HEK293 (cell line): ENCODE data around the gene C9orf85.

Source experiments
- CTCF ChIA-PET: fragments of 350-600 bp; formaldehyde crosslinking; extraction: SDS; loops from one replicate; lab custom pipeline; 2021; ENCODE audit warnings: antibody characterized with exemption; lab: Yijun Ruan, JAX
- POLR2A ChIA-PET: fragments of 300-600 bp; formaldehyde crosslinking; extraction: SDS; loops from one replicate; lab custom pipeline; 2020; ENCODE audit warnings: antibody characterized with exemption, inconsistent platforms; lab: Yijun Ruan, JAX
- H3K27ac ChIP-seq: fragments of 200-500 bp; sonication (Bioruptor generic); 2 replicates; pipeline ENCODE4 v1.5.1; 2014; ENCODE audit warnings: low read depth, low read length, control low read depth, inconsistent platforms; ENCODE audit errors: extremely low read depth
- H3K36me3 ChIP-seq, 2 experiments: fragments of 200-500 bp in 1 of 2; sonication (Bioruptor generic) in 1 of 2; 1 replicate in 1 of 2; 2 replicates in 1 of 2; pipeline ENCODE4 v1.5.1; 2014 to 2017; ENCODE audit warnings: inconsistent platforms in 2 of 2, low read length in 2 of 2; ENCODE audit not compliant: control insufficient read depth in 2 of 2, insufficient read depth in 1 of 2
- H3K4me1 ChIP-seq: fragments of 200-500 bp; sonication (Bioruptor generic); 2 replicates; pipeline ENCODE4 v1.5.1; 2014; ENCODE audit warnings: mild to moderate bottlenecking, low read length, inconsistent platforms; ENCODE audit not compliant: control insufficient read depth, insufficient read depth
- H3K4me3 ChIP-seq: 2 replicates; pipeline ENCODE4 v1.5.1; 2011; ENCODE audit warnings: low read depth, mild to moderate bottlenecking, control low read depth, low read length, moderate library complexity
- H3K9me3 ChIP-seq: fragments of 200-500 bp; sonication (Bioruptor generic); 2 replicates; pipeline ENCODE4 v1.5.1; 2014; ENCODE audit warnings: low read depth, low read length, inconsistent platforms; ENCODE audit not compliant: control insufficient read depth, insufficient read depth
- MEIS1 ChIP-seq: sonication (generic); formaldehyde crosslinking; IDR thresholded peaks from 2 replicates; pipeline ENCODE4 v1.8.1; 2022; ENCODE audit warnings: missing genetic modification reagents, mild to moderate bottlenecking, borderline replicate concordance
- ZBTB21 ChIP-seq: fragments of 450-650 bp; formaldehyde crosslinking; IDR thresholded peaks from 2 replicates; pipeline ENCODE4 v1.5.1; 2017; ENCODE audit warnings: missing biosample characterization, missing genetic modification characterization
- ZBTB44 ChIP-seq: fragments of 450-650 bp; IDR thresholded peaks from 2 replicates; pipeline ENCODE4 v1.5.1; 2018; ENCODE audit warnings: missing biosample characterization, mild to moderate bottlenecking, missing genetic modification characterization
- ZFP3 ChIP-seq: fragments of 450-650 bp; formaldehyde crosslinking; IDR thresholded peaks from 2 replicates; pipeline ENCODE4 v1.5.1; 2016; ENCODE audit warnings: low read depth, missing biosample characterization, missing genetic modification characterization
- ZNF114 ChIP-seq: fragments of 450-650 bp; formaldehyde crosslinking; IDR thresholded peaks from 2 replicates; pipeline ENCODE4 v1.5.0; 2017; ENCODE audit warnings: missing biosample characterization, missing genetic modification characterization
- ZNF140 ChIP-seq: fragments of 450-650 bp; formaldehyde crosslinking; IDR thresholded peaks from 2 replicates; pipeline ENCODE4 v1.5.1; 2016; ENCODE audit warnings: missing biosample characterization, missing genetic modification characterization
- ZNF148 ChIP-seq: fragments of 450-650 bp; formaldehyde crosslinking; IDR thresholded peaks from 2 replicates; pipeline ENCODE4 v1.5.0; 2017; ENCODE audit warnings: missing biosample characterization, missing genetic modification characterization, borderline replicate concordance
- ZNF19 ChIP-seq: fragments of 450-650 bp; formaldehyde crosslinking; IDR thresholded peaks from 2 replicates; pipeline ENCODE4; 2016; ENCODE audit warnings: missing biosample characterization, missing genetic modification characterization, low read depth
- ZNF266 ChIP-seq: fragments of 450-650 bp; formaldehyde crosslinking; IDR thresholded peaks from 2 replicates; pipeline ENCODE4 v1.5.1; 2016; ENCODE audit warnings: missing biosample characterization, missing genetic modification characterization, low read depth
- ZNF518A ChIP-seq: fragments of 450-650 bp; formaldehyde crosslinking; conservative IDR thresholded peaks from 2 replicates; pipeline ENCODE4 v1.5.1; 2016; ENCODE audit warnings: low read depth, missing biosample characterization, missing genetic modification characterization
- ZNF623 ChIP-seq: fragments of 450-650 bp; formaldehyde crosslinking; IDR thresholded peaks from 2 replicates; pipeline ENCODE4 v1.5.1; 2016; ENCODE audit warnings: missing biosample characterization, missing genetic modification characterization
- ZNF624 ChIP-seq: fragments of 450-650 bp; formaldehyde crosslinking; IDR thresholded peaks from 2 replicates; pipeline ENCODE4 v1.5.1; 2017; ENCODE audit warnings: missing biosample characterization, missing genetic modification characterization
- ZNF639 ChIP-seq: fragments of 450-650 bp; formaldehyde crosslinking; IDR thresholded peaks from 2 replicates; pipeline ENCODE4 v1.5.1; 2016; ENCODE audit warnings: missing biosample characterization, missing genetic modification characterization
- ZNF704 ChIP-seq: fragments of 450-650 bp; formaldehyde crosslinking; IDR thresholded peaks from 2 replicates; pipeline ENCODE4 v1.5.1; 2016; ENCODE audit warnings: missing biosample characterization, missing genetic modification characterization
- ZNF707 ChIP-seq: fragments of 450-650 bp; formaldehyde crosslinking; IDR thresholded peaks from 2 replicates; pipeline ENCODE4 v1.5.1; 2016; ENCODE audit warnings: missing biosample characterization, missing genetic modification characterization
- ZNF791 ChIP-seq: fragments of 450-650 bp; formaldehyde crosslinking; IDR thresholded peaks from 2 replicates; pipeline ENCODE4 v1.5.1; 2016; ENCODE audit warnings: missing biosample characterization, missing genetic modification characterization

The C9orf85 gene

GRCh38 chr9:71911061-71911907 is at the start of gene C9orf85, which contains the start of gene ABHD17B (continued):
- no peak for TF ChIP-seq ZNF704

- TF ChIP-seq ZFP3 (tag by site-specific recombination) (no peak), ZNF707 (no peak), ZNF19 (no peak), ZNF266 (no peak)
- TF ChIP-seq, all 188 proteins: peak for 0
- Histone ChIP-seq H3K9me3 (no peaks in the 10 kb centered on the region), H3K27ac (no peak overlapping the region), H3K4me1 (no peaks in the 10 kb centered on the region), H3K4me3 (no peak overlapping the region), H3K36me3 (peaks cover 0 to 12% of the 10 kb centered on the region in 2 experiments; a peak in 2 of 3 replicates)
- CTCF ChIA-PET, result interaction anchor here (0.5 to 1.0 kb wide), 2 partner anchors 47 to 161 kb away, joined by 3 read pairs; no protein-coding TSS in a partner anchor
- POLR2A ChIA-PET, result interaction anchor here (1.0 kb wide), 1 partner anchor 47 kb away, joined by 3 read pairs; the partner anchor contains the start of genes ABHD17B and C9orf85
Observed at GRCh38 chr9:71863631-71864030, 47.8 kb upstream of the C9orf85 start.

GRCh38 chr9:71875345-71875744 is 36.1 kb upstream of the C9orf85 start:
- peaks cover 0 to 7% of the 10 kb centered on the region in 2 experiments; a peak in 1 of 3 replicates for H3K36me3 ChIP-seq
- CTCF ChIA-PET, result no interaction called here

GRCh38 chr9:71876106-71876505 is 35.3 kb upstream of the C9orf85 start:
- no peak overlapping the region for H3K27ac ChIP-seq
- H3K36me3 ChIP-seq, result peaks cover 0 to 7% of the 10 kb centered on the region in 2 experiments; a peak in 1 of 3 replicates
- no peaks in the 10 kb centered on the region for H3K9me3 ChIP-seq
- H3K4me1 ChIP-seq, result no peaks in the 10 kb centered on the region
- TF ChIP-seq ZNF624 (tag by site-specific recombination), result no peak
- TF ChIP-seq MEIS1 (CRISPR knock-in tag), result no peak
- TF ChIP-seq ZBTB44, result no peak
- TF ChIP-seq ZNF148 (tag by site-specific recombination), result no peak
- no peak for TF ChIP-seq ZNF639 (tag by site-specific recombination)
- no peak for TF ChIP-seq ZBTB21
- no peak for TF ChIP-seq ZNF114
- TF ChIP-seq ZNF140, result no peak
- TF ChIP-seq ZNF791, result no peak
- no peak for TF ChIP-seq ZNF518A (tag by site-specific recombination)
- no peak for TF ChIP-seq ZNF623 (tag by site-specific recombination)
- POLR2A ChIA-PET, result no interaction called here
- CTCF ChIA-PET, result no interaction called here
- H3K4me3 ChIP-seq, result no peak overlapping the region

More at GRCh38 chr9:71875345-71875744, 36.1 kb upstream of the C9orf85 start:
- Histone ChIP-seq H3K27ac (no peak overlapping the region), H3K4me1 (no peaks in the 10 kb centered on the region), H3K9me3 (no peaks in the 10 kb centered on the region), H3K4me3 (no peak overlapping the region)
- POLR2A ChIA-PET, result no interaction called here
- no peak for TF ChIP-seq ZNF19
